Stimulated activated CD4-positive, alpha-beta T cell treated with anti-CD3 and anti-CD28 coated beads, TNF-alpha, amount 100 ng/mL, for 4 hours (primary cell): Measurements from ENCODE around the gene CLCF1.
A peak's percentile ranks its signal among the peaks of the same experiment; 100 is the strongest.
"Not testable (repeated sequence)": the region's sequence is repeated elsewhere in the genome, so short reads cannot be mapped to it uniquely, and the experiment has no call there.

Source experiments
- DNase-seq, 3 experiments: peaks; one replicate each; pipeline ENCODE4 v3.0.0-alpha.2; 2020; ENCODE audit warnings: low read depth in 3 of 3

Gene CLCF1

DNA sequence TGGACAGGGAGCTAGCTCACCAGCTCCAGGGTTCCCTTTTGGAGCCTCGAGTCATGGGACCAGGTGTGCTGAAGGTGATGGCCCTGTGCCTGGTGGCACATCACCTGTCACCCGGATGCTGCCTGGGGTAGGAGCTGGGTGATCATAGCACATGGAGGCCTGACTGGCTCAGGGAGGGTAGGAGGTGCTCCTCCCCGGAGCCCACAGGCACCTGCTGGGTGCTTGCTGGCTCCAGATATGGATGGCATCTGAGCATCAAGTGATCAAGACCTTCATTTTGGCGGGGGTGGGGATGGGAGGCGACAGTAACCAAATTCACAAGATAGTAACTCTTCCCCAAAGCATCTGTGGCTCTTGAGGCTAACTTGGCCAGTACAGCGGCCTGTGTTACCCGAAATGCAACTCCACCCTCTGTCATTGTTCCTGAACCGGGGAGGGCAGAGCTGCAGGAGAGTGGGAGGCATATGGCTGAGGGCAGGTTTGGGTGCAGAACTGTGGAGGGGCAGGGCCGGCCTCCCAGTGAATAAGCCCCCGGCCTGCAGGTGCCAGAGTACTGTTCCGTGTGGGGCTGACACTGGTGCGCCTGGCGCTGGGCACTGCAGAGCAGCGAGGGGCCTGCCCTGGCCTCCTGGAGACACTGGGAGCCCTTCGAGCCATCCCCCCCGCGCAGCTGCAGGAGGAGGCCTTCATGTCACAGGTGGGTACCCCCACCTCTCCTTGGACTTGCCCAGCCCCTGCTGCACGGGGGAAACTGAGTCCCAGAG lies 35.2 kb upstream of the CLCF1 start:
- DNase-seq, result no peak

DNA sequence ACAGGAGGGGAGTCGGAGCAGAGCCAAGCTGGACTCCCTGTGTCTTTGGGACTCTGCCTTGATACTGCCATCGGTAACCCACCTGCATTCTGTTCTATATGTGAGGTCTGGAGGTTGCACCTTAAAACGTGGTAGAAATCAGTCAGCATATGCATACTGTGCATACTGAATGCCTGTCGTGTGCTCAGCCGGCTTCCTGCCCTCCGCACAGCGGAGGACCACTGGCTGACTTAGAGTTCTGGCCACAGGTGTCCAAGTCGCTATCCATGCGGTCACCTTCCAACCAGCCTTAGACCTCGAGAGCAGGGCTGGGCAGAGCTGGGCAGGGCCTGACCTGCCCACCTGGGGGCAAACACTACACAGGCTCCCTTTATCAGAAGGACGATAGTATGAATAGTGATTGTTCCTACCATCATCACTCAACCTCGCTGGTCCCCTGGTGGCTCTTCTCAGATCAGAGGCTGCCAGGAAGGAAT lies 34.3 kb upstream of the CLCF1 start:
- no peak for DNase-seq

DNA sequence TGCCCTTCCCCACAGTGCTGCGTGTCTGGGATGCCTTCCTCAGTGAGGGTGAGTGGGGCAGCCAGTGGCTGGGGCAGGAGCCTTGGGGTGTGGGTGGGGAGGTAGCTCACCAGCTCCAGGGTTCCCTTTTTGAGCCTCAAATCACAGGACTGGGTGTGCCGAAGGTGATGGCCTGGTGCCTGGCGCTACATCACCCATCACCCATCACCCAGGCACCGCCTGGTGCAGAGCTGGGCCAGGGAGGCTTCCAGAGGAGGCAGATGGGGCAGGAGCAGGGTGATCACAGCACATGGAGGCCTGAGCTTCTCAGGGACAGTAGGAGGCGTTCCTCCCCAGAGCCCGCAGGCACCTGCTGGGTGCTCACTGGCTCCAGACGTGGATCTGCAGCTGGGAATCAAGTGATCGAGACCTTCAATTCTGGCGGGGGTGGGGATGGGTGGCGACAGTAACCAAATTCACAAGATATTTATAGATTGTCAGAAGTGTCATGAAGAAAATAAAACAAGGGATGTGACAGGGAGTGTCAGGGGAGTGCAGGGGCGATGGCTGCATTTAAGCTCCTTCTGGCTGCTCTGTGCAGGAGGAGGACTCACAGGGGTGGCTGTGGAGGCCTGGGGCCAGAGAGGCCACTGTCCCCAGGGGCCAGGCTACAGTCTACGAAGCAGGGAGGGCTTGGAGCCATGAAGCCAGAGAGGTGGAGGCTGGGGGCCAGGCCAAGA lies 33.7 kb upstream of the CLCF1 start:
- DNase-seq, result no peak

DNA sequence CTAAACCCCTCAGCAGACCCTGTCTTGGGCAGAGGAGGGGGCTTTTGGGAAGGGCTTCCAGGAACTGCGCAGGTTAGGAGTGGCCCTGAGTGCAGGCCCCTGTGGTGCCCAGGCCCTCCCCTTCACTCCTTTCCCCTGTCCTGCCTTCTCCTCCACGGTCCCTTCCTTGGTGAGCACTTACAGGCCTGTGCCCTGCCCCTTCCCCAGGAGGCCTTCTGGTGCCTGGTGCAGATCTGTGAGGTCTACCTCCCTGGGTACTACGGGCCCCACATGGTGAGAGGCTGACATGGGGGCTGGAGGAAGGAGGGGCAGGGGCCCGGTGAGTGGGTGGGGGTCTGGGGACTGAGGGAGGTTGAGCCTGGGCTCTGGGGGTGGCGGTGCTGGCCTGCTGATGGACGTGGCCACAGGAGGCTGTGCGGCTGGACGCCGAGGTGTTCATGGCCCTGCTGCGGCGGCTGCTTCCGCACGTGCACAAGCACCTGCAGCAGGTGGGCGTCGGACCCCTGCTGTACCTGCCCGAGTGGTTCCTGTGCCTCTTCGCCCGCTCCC lies 33.1 kb upstream of the CLCF1 start:
- DNase-seq, result no peak

DNA sequence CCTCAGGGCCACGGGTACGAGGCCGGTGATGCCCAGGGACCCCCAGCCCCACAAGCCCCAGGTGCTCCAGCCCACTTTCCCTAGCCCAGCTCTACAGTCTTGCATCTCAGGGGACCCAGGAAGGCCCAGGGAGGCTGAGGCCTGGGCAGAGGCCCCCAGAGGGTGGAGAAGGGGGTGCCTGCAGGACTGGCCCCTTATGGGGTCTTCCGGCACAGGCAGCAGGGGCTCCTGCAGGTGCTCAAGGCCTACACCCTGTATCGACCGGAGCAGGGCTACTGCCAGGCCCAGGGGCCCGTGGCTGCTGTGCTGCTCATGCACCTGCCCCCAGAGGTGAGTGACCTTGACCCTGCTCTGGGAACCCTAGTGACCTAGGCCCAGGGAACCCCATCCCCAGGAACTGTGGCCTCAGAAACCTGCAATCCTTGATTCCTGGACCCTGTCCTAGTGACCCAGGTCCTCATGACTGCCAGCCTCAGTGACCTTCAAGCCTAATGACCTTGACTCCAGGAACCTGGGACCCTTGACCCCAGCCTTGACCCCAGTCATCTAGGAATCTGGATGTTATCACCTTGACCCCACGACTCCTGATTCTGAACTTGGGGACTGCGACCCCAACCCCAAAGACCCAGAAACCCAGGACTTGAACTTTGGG lies 32.4 kb upstream of the CLCF1 start:
- DNase-seq, result no peak

DNA sequence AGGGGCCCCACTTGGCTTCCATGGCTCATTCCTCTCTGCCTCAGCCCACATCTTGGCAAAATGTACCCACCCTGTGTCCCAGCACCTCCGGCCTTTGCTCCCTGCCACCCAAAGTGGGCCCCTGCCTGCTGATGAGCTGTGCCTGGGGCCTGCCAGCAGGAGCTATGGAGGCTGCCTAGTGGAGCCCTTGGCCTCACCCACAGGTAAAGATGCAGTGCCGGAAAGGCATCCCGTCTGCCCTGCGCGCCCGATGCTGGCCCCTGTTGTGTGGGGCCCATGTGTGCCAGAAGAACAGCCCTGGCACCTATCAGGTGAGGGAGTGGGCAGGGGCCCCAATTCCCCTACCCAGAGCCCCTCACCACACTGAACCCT lies 31.8 kb upstream of the CLCF1 start:
- DNase-seq, result no peak

DNA sequence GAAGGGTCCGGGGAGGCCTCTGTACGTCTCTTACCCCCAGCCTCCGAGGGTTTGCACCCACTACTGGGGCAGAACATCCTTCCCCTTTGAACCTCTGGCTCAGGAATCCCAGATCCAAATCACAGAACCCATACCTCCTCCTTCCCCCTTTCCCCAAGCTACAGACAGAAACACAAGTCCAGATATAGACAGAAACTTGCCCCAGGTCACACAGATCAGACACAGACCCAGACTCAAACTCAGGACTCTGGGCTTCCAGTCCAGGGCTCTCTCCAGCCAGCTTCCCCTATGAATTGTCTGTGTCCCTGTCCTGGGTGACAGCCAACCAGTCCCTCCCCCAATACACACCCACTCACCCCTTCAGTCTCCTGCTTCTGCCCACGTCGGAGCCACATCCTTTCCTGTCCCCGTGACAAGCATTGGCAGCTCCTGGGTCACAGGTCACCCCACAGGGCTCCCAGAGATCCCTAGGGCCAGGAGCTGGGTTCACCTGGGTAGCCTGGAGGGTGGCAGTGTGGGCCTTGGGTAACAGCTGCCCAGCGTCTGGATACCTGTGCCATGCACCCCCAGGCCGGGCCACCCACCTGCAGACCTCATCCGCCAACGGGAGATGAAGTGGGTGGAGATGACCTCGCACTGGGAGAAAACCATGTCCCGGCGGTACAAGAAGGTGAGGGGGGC lies 31.3 kb upstream of the CLCF1 start:
- DNase-seq, result no peak

DNA sequence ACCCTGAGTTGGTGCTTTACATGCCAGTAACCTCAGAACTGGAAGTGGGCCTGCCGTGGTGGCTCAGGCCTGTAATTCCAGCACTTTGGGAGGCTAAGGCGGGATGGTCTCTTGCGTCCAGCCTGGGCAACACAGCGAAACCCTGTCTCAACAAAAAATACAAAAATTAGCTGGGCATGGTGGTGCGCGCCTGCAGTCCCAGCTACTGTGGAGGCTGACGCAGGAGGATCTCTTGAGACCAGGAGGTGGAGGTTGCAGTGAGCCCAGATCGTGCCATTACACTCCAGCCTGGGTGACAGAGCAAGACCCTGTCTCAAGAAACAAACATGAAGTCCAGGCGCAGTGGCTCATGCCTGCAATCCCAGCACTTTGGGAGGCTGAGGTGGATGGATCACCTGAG lies 29.7 kb upstream of the CLCF1 start:
- not testable (repeated sequence) for DNase-seq

DNA sequence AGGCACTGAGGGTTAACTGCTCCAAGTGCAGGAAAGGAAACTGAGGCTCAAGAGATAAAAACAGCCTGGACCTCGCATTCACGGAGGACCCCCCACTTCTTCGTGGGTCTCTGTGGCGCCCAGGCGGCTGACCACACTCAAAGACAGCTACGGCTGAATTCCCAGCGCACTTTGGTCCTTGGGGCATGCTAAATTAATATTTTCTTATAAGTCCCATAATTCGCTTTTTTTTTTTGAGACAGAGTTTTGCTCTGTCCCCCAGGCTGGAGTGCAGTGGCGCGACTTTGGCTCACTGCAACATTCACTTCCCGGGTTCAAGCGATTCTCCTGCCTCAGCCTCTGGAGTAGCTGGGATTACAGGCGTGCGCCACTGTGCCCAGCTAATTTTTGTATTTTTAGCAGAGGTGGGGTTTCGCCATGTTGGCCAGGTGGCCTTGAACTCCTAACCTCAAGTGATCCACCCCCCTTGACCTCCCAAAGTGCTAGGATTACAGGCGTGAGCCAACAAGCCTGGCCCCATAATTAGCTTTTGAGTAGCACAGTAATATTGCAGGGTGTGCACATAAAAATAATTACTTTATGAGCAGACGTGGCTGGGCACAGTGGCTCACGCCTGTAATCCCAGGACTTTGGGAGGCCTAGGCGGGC lies 28.9 kb upstream of the CLCF1 start:
- DNase-seq, result not testable (repeated sequence)

DNA sequence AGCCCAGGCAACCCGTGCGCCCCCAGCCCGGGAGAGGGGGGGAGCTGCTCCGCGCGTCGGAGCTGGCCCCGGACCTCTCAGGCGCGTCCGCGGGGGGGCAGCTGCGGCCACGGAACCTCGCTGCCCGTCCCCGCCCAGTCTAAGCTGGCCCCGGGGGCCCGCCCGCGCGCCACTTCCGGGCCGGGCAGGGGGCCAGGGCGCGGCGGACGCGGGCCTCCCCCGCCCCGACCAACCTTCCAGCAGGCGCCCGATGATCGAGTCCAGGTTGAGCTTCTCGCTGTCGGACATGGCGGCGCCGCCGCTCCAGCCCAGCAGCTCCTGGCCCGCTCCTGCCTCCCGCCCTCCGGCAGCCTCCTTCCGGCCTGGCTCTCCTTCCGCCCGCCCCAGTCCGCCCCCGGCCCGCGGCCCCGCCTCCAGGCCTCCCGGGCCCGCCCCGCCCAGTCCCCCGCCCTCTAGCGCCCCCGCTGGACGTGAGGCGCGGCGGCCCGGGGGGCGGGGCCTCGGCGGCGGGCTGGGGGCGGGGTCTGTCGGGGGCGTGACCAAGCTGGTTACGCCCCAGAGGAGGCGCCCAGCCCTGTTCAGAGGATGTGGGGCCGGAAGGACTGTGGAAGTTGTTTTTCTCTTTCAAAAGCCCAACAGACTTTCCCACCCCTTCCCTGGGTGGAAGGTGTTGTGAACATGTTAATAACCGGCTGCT lies 28.2 kb upstream of the CLCF1 start, which contains the start of gene PPP1CA:
Gene PPP1CA (minus strand): TSS at position 364 of the 697 bp plus-strand sequence. CDS start 76 bp downstream, at position 288.
- peak; percentile 85 to 90 (median 89) for DNase-seq

DNA sequence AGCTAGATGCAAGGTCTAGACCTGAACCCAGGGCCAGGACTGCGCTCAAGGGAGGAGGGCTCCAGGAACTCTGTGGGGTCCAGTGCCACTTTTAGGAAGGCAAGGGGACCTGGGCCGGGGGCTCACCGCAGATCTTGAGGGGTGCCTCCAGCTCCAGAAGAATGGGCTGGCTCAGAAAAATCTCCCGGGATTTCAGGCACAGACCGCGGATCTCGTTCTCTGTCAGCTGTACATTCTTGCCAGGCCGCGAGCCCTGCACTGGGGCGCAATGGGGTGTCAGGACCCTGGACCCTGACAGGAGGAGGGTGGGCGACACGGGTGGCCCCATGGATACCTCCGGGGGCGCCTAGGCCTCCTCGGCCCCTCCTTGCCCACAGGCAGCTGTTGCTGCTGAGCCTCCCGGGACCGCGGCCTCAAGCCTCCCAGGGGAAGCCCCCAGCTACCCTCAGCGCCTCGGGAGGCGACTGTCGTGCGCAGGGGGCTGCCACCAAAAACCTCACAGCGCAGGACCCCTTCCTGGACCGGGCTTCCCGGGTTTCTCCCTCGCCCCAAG lies 27.6 kb upstream of the CLCF1 start:
- no peak for DNase-seq

DNA sequence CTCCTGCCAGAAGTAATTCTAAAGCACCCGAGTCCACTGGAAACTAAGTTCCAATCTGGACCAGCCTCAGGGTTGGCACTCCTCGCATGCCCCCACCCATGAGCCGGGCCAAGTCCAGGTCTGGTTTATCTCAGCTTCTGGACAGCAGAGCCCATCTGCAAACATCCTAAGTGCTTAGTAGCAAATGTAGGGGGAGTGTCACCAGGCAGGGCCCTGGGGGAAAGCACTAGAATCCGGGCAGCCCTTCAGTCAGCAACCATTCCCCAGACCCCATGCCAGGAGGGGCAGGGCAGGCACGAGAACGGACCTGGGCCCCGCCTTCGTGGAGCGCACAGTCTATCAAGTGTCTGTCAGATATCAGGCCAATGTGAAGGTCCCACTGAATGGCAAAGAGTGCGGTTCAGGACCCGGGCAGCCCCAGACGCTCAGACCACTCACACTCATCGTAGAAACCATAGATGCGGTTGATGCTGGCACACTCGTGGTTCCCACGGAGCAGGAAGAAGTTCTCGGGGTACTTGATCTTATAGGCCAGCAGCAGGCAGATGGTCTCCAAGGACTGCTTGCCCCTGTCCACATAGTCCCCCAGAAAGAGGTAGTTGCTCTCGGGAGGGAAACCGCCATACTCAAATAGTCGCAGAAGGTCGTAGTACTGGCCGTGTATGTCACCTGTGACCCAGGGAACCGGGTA lies 27.0 kb upstream of the CLCF1 start:
- no peak for DNase-seq

DNA sequence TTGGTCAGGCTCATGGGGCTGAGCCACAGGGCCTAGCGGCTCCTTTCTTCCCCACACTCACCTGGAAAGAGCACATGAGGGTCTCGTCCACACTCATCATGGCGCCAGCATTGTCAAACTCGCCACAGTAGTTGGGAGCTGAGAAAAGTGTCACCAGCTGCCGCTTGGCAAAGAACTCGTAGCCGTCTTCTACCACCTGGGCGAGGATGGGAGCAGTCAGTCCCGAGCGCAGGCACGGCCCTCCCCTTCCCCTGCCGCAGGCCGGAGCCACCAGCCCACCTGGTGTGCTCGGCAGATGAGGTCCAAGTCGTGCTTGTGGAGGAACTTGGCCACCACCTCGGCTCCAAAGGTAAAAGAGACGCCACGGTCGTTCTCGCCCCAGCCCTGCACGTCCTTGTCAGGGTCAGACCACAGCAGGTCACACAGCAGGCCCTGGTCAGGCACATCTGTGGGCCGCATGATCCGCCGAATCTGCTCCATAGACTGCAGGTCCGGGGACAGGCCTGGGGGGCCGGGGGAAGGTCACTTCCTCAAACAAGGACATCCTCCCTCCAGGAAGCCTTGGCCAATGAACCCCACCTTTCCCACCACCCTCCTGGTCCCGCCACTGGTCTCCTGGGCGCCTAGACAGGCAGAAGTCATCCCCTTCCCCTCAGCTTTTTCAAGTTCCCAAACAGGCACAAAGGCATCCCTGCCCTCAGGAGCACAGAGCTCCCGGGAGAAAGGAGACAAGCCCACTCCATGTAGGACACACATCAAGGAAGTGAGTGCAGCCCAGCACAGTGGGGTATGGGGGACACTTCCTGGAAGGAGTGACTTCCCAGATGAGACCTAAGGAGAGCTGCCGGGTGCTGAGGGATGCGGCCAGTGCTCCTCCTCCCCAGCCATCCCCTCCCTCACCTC lies 25.5 kb upstream of the CLCF1 start:
- DNase-seq, result no peak

DNA sequence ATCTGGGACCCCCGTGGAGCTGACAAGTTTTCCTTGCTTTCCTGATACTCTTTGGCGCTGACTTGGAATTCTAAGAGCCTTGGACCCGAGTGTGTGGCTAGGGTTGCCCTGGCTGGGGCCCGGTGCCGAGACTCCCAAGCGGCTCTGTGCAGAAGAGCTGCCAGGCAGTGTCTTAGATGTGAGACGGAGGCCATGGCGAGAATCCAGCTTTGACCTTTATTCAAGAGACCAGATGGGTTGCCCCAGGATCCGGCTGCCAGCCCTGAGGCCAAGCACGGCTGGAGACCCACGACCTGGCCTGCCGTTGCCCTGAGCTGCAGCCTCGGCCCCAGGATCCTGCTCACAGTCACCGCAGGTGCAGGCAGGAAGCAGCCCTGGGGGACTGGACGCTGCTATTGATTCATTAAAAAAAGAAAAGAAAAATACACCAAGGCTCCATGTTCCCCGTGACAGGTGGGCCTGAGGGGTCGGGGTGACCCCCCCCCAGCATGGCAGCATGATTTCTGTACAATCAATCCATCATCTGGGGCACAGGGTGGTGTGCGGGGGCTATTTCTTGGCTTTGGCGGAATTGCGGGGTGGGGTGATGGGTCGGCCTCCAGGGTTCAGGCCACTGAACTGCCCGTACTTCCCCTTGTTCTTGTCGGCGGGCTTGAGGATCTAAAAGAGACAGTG lies 24.7 kb upstream of the CLCF1 start:
- no peak for DNase-seq

DNA sequence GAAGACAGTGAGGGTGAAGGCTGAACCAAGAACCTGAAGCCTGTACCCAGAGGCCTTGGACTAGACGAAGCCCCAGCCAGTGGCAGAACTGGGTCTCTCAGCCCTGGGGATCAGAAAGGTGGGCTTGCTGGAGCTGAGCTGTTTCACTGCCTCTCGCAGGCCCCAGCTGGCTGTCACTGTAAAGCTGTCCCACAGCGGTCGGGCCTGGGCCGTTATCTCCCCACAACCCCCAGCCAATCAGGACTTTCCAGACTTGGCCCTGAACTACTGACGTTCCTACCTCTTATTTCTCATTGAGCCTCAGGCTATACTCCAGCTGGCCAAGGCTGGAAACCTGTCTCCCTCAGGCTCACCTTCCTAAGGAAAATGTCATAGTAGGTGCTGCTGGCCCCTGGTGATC lies 24.1 kb upstream of the CLCF1 start:
- no peak for DNase-seq

DNA sequence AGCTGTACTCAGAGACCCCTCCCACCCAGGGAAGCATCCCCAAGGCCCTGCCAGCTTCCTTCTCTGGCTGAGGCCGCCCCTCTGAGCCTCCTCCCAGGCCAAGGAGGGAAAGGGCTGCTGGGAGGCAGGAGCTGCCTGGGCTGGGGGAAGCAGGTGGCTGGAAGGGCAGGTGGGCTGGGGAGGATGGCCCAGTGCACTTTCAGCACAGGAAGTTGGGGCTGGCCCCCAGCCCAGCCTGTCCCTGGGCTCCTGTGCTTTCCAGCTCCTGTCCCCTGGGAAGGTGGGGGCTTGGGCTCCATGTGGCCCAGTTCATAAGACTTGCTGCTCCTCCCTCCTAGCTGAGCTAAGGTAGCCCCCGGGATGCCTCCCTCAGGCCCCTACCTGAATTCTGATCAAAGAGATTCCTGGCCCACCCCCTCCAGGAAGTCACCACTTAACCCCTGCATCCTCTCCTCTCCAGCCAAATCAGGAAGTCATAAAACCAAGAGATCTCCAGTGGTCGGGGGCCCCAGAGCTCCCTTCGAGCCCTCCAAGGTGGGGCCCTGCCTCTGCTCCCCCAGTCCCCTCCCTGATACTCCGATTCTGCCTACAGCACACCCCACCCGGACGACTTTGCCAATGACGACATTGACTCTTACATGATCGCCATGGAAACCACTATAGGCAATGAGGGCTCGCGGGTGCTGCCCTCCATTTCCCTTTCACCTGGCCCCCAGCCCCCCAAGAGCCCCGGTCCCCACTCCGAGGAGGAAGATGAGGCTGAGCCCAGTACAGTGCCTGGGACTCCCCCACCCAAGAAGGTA lies 23.4 kb upstream of the CLCF1 start:
- DNase-seq, result no peak

DNA sequence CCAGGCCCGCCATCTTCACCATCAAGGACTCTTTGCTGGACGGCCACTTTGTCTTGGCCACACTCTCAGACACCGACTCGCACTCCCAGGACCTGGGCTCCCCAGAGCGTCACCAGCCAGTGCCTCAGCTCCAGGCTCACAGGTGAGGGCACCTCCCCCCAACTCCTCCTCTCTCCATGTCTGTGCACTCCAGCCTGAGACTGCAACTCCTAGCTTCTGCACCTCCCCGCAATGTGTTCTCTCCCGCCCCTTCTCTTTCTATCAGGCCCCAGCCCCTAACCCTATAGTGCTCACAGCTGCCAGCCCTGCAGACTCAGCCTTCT lies 22.8 kb upstream of the CLCF1 start:
- no peak for DNase-seq
